ENCODE results near the gene TMEM178B. TPM values are rescaled to one million over a fixed set of nuclear protein-coding genes. Genes with fewer than 3 reads are reported as not detected.

TMEM178B gene
- polyA plus RNA-seq, 1 of the 3 experiments (the other 2 are of a cell fraction) = 0.20 TPM

GRCh38 chr7:141320287-141320686 lies 246.4 kb downstream of the TMEM178B start:
- no peaks in the 10 kb centered on the region for H3K9me2 ChIP-seq
- POLR2A ChIA-PET = no interaction called here
- 21% methylated on average over 3 of the region's 3 CpGs for WGBS (ENCODE audit: low lambda C conversion rate)

GRCh38 chr7:141322383-141322782 lies 248.5 kb downstream of the TMEM178B start:
- POLR2A ChIA-PET = no interaction called here
- Histone ChIP-seq H3K9ac (no peak overlapping the region), H3K4me1 (ENCODE audit: control insufficient read depth in 1 of 2, insufficient read depth in 2 of 2, low read depth in 1 of 2, low read length in 1 of 2) (peaks cover 0 to under 1% of the 10 kb centered on the region in 2 experiments; a peak in 1 of 4 replicates), H3K36me3 (replicated peaks in 1 of 2; ENCODE audit: control insufficient read depth in 1 of 2, insufficient read depth in 2 of 2, low read length in 1 of 2) (no peaks in the 10 kb centered on the region), H3K4me2 (no peak overlapping the region), H3K9me3 (peaks cover 5% of the 10 kb centered on the region; the same call in 1 of the 2 replicates), H3K4me3 (ENCODE audit: low read depth in 2 of 2, low read length in 1 of 2) (no peak overlapping the region), H3K9me2 (no peaks in the 10 kb centered on the region), H3F3A (replicated peaks; ENCODE audit: insufficient read depth) (no peaks in the 10 kb centered on the region), H4K20me1 (ENCODE audit: insufficient read depth) (no peaks in the 10 kb centered on the region), H2AFZ (ENCODE audit: low read depth) (no peak overlapping the region), H3K27me3 (ENCODE audit: insufficient read depth) (no peaks in the 10 kb centered on the region), H3K27ac (ENCODE audit: low read depth in 2 of 2, low read length in 1 of 2) (no peak overlapping the region), H3K79me2 (ENCODE audit: insufficient read depth) (no peaks in the 10 kb centered on the region)
- CTCF ChIA-PET = interaction anchor here (1.2 kb wide), 1 partner anchor 9 kb away, joined by 4 read pairs; no protein-coding TSS in a partner anchor
- no peak for DNase-seq
- WGBS (ENCODE audit: low lambda C conversion rate) = 39% methylated on average over 6 of the region's 6 CpGs
- TF ChIP-seq RFX5 (IDR thresholded peaks at IDR 0.05; ENCODE audit: low read length) (no peak), CTCF (IDR thresholded peaks at IDR 0.05) (no peak), CHD2 (IDR thresholded peaks at IDR 0.05; ENCODE audit: low read length, partially characterized antibody) (no peak), TCF12 (IDR thresholded peaks at IDR 0.05) (no peak), REST (IDR thresholded peaks at IDR 0.05; ENCODE audit: low read depth, low read length) (no peak), IRF3 (IDR thresholded peaks at IDR 0.05; ENCODE audit: low read depth, low read length) (no peak), USF2 (IDR thresholded peaks at IDR 0.05; ENCODE audit: borderline replicate concordance, low read depth, low read length) (no peak)

More at GRCh38 chr7:141320287-141320686, 246.4 kb downstream of the TMEM178B start:
- no peaks in the 10 kb centered on the region for H4K20me1 ChIP-seq (ENCODE audit: insufficient read depth)
- H2AFZ ChIP-seq (ENCODE audit: low read depth) = no peak overlapping the region
- no peak overlapping the region for H3K4me3 ChIP-seq (ENCODE audit: low read depth in 2 of 2, low read length in 1 of 2)
- H3K79me2 ChIP-seq (ENCODE audit: insufficient read depth) = no peaks in the 10 kb centered on the region
- CTCF ChIA-PET = no interaction called here
- TF ChIP-seq RAD21 (IDR thresholded peaks at IDR 0.05; ENCODE audit: low read length) (no peak), PBX3 (IDR thresholded peaks at IDR 0.05) (no peak), RXRA (IDR thresholded peaks at IDR 0.05; ENCODE audit: borderline replicate concordance, low read depth) (no peak), IRF3 (IDR thresholded peaks at IDR 0.05; ENCODE audit: low read depth, low read length) (no peak), FOXM1 (IDR thresholded peaks at IDR 0.05; ENCODE audit: low read depth) (no peak), USF1 (IDR thresholded peaks at IDR 0.05; ENCODE audit: borderline replicate concordance, low read depth) (no peak)
- H3K4me2 ChIP-seq = no peak overlapping the region
- H3K9me3 ChIP-seq = peaks cover 6% of the 10 kb centered on the region; the same call in 1 of the 2 replicates
- H3K27me3 ChIP-seq (ENCODE audit: insufficient read depth) = no peaks in the 10 kb centered on the region
- no peaks in the 10 kb centered on the region for H3K36me3 ChIP-seq (replicated peaks in 1 of 2; ENCODE audit: control insufficient read depth in 1 of 2, insufficient read depth in 2 of 2, low read length in 1 of 2)
- H3F3A ChIP-seq (replicated peaks; ENCODE audit: insufficient read depth) = no peaks in the 10 kb centered on the region
- DNase-seq = no peak
- no peak overlapping the region for H3K9ac ChIP-seq
- H3K4me1 ChIP-seq (ENCODE audit: control insufficient read depth in 1 of 2, insufficient read depth in 2 of 2, low read depth in 1 of 2, low read length in 1 of 2) = peaks cover 0 to 4% of the 10 kb centered on the region in 2 experiments; a peak in 1 of 4 replicates
- H3K27ac ChIP-seq (ENCODE audit: low read depth in 2 of 2, low read length in 1 of 2) = no peak overlapping the region

Data from SK-N-SH (cell line).